GM10847 (cell line): ENCODE data around the gene NMNAT2.

Experiments
- POLR2A ChIP-seq: IDR thresholded peaks from 2 replicates; pipeline ENCODE4 v1.6.1; 2011; ENCODE audit not compliant: insufficient read length; ENCODE audit errors: extremely low read depth

The NMNAT2 gene

DNA sequence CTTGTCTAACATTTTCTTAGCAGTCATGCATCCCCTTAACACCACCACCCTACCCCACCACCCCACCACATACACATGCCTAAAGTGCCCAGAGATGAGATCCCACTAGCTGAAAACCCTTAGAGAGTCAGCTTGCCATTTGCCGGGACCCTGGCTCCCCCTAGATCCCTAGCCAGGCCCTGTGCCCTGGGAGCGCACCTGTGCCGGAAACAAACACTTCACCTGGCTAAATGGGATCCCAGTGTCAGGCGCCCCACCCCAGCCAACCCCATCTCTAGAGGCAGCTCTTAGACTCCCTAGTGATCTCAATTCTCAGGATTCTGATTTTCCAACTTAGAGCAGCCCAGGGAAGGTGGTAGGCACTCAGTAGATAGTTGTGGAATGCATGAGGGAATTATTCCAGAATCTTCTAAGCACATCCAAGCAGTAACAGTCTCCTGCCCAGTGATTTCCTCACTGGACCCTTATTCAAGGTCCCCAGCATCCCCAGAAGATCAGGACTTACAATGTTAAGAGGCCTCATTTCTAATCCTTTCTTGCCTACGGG, 126.9 kb downstream of the NMNAT2 start:
- no peak for TF ChIP-seq POLR2A

DNA sequence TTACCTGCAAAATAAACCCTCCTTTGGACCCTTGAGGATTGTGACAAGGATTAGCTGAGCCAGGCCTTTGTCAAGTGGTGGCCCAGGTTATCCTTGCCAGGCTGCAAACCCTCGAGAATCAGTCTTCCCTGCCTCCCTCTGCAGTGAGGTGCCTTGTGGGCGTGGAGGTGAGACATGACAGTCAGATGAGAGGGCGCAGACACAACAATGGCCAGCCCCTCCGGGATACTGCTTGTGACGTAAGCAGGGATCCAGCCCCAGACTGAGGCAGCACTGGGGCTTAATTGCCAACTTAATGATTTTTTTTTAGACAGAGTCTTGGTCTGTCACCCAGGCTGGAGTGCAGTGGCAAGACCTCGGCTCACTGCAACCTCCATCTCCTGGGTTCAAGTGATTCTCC, 127.6 kb downstream of the NMNAT2 start:
- no peak for TF ChIP-seq POLR2A

DNA sequence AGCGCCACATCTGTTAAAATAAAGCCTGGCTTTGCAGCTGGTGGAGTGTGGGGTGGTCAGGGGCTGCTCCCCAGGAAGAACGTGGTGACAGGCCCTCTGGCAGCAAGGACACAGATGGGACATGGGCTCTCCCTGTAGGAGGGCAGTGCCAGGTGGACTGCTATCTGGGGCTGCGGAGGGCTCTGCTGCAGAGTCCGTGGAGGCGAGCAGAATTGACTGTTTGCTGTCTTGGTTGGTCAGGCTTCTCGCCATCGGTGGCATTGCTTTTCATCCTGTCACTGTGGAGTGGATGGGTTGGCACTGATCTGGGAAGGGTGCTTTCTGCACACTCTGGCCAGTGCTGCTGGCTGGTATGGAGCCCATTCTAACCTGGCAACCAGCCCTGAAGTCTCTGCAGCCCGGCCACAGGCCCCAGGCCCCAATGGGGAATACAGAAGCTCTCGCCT, 129.1 kb downstream of the NMNAT2 start:
- TF ChIP-seq POLR2A: no peak

DNA sequence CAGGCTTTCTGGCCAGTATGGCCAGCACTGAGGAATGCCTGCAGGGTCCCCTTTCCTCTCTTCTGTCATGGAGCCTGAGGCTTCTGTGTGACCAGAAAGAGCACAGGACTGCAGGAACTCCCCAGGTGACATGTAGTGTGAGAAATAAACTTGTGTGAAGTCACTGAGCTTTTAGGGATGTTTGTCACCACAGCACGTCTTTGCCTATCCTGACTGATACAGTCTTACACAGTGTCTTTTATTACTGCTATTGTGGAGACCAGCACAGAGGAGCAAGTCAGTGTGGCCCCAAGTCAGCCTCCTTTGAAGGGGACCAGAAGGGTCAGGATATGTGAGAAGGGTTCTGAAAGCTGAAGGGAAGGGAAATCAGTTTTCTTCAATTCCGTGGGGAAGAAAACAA, 129.6 kb downstream of the NMNAT2 start:
- no peak for TF ChIP-seq POLR2A

DNA sequence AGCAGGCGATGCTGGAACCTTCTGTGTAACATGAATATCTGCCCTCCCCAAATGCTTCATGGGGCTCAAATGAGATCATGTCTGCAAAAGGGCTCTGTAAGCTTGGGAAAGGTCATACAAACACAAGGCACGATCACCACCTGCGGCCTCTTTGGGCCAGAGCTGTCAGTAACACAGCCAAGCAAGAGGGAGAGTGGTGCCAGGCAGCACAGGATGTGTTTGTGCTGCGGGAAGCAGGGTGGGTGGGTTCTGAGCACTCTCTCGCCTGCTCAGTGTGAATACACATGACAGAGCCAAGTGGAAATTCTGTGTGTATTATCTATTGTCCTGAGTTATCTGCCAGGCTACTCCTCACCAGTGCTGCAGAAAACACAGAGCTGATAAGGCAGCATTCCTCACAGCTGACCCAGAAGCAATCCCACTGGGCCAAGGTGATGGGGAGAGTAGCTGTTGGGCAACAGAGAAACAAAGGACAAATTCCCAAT, 130.9 kb downstream of the NMNAT2 start:
- no peak for TF ChIP-seq POLR2A

DNA sequence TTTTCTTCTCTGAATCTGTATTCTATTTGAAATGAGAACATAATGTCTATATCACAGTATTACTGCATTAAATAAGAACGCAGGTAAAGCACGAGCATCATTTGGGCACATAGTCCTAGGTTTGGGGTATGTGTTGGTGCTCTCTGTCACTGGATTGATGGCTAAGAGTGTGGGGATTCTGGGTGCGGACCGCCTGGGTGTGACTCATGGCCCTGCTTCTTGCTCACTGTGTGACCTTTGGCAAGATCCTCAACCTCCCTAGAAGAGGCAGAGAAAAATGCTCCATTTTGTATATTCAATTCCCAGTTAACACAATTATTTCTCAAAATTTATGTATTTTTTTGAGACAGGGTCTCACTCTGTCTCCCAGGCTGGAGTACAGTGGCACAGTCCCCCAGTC, 132.4 kb downstream of the NMNAT2 start:
- TF ChIP-seq POLR2A: no peak

DNA sequence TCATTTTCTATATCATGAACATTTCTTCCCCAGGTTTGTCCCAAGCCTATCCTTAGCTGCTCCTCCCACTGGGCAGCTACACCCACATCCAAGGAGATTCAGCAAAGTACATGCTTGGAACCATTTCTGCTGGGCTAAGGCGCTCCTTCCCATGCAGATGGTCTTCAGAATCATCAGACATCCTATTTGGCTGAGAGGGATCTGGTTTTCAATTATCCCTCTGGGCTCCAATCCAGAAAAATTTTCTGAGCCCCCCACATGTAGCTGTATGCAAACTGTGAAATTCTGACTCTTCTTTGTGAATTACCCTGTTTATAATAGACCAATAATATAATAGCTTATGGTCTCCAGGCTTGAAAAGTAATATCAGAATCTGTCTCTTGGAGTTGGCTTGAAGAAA, 132.9 kb downstream of the NMNAT2 start:
- TF ChIP-seq POLR2A: no peak

DNA sequence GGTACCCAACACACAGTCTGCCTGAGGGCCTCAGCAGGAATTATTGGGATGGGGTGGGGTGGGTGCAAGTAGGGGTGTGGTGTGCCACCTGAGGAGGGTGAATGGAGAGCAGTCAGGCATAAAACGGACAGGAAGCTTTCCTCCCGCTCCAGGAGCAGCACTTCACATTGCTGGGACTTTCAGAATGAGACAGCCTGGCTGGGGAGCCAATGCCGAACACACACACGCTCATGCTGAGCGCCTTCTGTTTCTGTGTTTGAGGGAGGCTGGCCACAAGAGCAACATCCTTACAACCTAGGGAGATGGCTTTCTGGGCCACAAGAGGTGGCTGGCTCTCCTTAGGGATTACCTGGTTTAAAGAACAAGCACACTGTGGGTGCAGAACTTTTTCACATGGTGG, 134.1 kb downstream of the NMNAT2 start:
- no peak for TF ChIP-seq POLR2A

DNA sequence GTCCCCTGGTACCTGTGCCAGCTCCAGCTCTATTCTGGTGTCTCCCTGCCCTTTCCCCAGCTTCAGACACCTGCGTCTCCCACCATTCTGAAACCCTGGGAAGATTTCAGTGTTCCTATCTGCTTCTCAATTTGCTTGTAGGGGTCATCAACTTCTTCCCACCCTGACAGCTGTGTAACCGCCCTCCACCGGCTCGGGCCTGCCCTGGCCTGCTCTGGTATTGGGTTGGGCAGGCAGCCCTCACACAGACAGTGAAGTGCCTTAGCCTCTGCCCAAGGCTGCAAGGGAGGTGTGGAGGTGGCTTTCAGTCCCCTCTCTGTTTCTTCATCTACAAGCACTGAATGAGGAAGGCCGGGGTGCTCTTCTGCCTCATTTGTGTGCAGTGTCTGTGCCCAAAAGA, 134.9 kb downstream of the NMNAT2 start:
- TF ChIP-seq POLR2A: no peak

DNA sequence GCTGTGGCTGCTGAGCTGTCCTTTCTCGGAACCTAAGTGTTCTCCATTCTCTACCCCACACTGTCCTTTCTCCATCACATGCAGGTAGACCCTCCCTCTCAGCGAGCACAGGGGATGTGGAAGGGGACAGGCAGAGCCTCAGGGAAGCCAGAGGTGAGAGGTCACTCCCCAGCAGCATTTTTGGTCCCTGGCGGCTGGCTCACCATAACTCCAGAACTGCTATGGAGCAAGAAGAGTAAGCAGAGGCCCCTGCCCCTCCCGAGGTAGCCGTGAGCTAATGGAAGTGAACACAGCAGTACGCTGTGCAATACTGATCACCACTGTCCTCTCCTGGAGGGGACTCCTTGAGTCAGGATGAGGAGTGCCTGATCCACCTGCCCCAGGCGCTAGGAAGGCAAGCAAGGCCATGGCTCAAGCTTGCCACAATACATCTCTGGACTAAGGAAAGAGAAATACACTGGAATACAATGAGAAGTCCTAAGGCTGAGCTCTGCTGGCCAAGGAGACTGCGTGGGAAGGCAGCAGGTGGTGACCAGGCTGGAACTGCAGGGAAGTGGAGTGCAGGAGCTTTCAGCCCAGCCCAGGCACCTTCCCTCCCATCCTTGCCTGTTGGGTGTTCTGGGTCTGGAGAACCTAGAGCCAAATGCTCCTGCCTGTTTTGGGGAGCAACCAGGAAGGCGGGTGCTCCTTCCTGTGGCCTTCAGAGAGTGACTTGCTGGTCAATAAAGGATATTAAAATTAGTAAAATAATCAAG, 135.9 kb downstream of the NMNAT2 start:
- TF ChIP-seq POLR2A: no peak

DNA sequence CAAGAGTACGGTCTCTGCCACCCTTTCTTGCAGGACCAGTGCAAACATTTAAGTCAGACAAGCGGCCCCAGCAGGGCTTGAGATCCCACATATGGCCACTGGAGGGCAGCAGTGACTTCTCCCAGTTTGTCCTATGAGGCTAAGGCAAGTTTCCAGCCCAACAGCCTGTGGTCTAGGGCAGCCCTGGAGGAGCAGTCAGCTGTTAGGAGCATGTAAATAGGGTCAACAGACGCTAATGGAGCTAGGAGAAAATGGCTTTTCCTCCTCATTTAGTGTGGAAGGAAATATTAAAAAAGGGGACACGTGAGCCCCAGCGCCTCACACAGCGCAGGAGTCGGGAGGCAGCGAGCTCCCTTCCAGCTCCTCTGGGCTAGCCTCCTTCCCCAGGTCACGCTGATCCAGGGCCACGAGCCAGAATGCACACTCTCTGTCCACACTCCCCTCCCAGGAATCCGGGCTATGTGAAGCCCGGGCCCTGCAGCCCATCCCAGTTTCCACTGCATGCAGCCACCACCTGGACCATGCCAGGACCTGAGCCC, 136.6 kb downstream of the NMNAT2 start:
- TF ChIP-seq POLR2A: no peak

DNA sequence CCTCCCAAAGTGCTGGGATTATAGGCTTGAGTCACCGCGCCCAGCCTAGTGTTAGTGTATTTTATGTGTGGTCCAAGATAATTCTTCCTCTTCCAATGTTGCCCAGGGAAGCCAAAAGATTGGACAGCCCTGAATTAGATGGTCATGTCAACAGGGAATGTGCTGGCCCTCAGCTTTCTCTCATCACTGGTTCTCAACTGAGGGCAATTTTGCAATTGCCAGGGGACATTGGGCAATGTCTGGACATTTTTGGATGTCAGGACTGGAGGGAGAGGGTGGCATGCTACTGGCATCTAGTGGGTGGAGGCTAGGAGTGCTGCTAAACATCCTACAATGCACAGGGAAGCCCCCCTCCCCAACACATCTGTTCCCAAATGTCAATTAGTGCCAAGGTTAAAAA, 137.1 kb downstream of the NMNAT2 start:
- TF ChIP-seq POLR2A: no peak

DNA sequence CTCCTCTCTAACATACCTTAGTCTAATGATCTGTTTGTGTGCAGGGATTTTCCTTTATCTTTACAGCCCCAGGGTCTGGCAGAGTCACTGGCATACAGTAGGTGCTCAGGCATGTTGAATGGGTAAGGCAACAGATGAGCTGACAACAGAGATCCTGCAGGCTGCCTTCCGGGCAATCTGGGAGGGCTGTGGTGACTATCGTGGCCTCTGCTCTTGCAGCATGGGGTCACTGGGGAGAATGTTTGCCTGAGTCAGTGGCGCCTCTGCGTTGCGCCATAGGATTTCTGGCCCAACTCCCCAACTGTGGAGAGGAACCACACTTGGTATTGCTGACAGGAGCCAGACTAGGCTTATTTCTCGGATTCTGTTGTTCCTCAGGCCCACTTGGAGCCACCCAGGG, 138.3 kb downstream of the NMNAT2 start:
- TF ChIP-seq POLR2A: no peak

DNA sequence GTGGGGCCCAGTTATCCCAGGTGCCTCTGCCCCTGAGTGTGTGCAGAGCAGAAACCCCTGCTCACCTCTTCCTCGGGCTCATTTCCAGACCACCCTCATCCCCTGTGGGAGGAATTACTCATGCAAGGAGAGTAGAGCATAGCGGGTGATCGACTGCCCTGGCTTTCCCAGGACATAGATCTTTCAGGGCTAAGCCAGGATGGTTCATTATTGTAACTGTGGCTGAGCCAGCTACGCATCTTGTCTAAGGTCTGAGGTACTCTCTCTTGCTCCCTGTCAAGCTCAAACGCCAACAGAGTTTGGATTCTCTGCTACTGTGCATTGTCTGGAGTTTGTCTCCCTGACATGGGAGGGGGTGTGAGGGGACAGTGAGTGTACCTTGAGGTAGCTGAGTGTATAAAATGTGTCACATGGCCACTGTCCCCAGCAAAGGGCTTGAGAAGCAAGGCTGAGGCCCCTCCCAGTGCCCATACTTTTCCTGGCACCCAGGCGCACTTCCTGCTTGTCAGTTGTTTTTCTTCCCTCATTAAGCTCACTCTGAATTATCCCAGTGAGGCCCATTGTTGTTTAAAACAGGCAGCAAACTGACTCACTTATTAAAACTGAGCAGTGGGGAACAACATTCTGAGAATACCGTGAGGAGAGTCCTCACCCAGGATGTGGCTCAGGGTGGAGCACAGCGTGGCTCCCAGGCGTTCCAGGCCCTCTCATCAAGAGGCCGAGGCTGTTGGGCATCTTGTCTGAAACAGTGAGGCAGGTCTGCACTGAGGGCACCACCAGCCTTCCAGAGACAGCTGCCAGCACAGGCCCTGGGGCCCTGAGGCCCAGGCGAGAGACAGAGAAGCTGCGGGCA, 139.2 kb downstream of the NMNAT2 start:
- no peak for TF ChIP-seq POLR2A

DNA sequence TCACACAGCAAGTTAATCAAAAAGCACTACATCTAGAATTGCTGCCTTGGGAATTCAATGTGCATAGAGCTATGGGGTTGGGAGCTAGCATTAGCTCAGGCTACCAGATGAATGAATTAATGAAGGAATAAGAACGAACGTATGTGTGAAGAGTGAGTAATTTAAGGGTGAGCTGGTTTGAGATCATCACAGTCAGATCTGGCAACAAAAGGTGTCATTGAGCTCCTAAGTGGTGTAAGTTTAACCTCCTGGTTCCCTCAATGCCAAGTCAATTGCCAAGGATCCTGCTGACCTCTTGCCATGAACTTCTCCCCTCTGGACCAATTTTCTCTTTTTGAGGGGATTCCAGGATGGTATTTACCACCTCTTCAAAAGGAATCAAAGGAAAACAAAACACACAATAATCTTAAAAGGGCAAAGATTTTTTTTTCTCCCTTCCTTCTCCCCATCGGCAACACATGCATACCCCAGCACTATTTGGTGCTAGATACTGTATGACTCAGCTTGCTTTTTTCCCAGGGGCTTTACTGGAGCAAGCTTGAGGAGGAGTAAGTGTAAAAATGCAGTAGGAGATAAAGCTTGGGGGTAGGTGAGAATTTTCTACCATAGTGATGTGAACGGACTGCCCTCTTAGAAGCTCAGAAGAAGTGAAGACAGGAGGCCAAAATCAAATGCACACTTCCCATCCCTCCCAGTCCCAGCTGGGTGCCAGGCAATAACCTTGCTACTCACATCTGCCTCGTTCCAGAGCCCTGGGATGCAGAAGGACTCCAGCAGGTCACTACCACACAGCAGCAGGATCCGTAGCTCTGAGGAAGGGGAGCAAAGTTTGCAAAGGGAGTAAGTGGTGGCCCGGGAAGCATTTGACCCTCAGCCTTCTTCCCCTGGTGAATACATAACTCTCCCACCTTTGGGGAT, 140.1 kb downstream of the NMNAT2 start:
- TF ChIP-seq POLR2A: no peak
